ENCODE results near the gene FHL5. TPM values are rescaled to one million over a fixed set of nuclear protein-coding genes. Genes with fewer than 3 reads are reported as not detected.

The FHL5 gene
- total RNA-seq, 1 experiment from 2014 or later: not detected

- no peaks in the 10 kb centered on the region for H3K79me2 ChIP-seq (ENCODE audit: insufficient read depth, low read length)
- H3K4me3 Mint-ChIP-seq: no peak overlapping the region
- H3K27me3 Mint-ChIP-seq (ENCODE audit: low read depth): no peaks in the 10 kb centered on the region
- no peak overlapping the region for H4K8ac ChIP-seq (replicated peaks; ENCODE audit: insufficient read length, low read depth, low read length)
- no peaks in the 10 kb centered on the region for H3K4me1 ChIP-seq (ENCODE audit: insufficient read depth, low read length)
- no peak overlapping the region for H3K4me2 ChIP-seq (ENCODE audit: insufficient read depth, insufficient read length, low read length)
- no peaks in the 10 kb centered on the region for H3K9me3 ChIP-seq (ENCODE audit: control insufficient read depth, low read depth, low read length)
- no peak overlapping the region for H2AK5ac ChIP-seq (ENCODE audit: insufficient read length, low read length)
- H3K23me2 ChIP-seq (ENCODE audit: insufficient read length, low read depth, low read length, poor library complexity, severe bottlenecking): no peaks in the 10 kb centered on the region
- H4K5ac ChIP-seq (ENCODE audit: insufficient read length, low read depth, low read length): no peak overlapping the region
- H4K20me1 ChIP-seq (ENCODE audit: control insufficient read depth, insufficient read depth, insufficient read length): no peaks in the 10 kb centered on the region
- H2BK5ac ChIP-seq (ENCODE audit: insufficient read length, low read length): no peak overlapping the region
- TF ChIP-seq, protein P1, sequence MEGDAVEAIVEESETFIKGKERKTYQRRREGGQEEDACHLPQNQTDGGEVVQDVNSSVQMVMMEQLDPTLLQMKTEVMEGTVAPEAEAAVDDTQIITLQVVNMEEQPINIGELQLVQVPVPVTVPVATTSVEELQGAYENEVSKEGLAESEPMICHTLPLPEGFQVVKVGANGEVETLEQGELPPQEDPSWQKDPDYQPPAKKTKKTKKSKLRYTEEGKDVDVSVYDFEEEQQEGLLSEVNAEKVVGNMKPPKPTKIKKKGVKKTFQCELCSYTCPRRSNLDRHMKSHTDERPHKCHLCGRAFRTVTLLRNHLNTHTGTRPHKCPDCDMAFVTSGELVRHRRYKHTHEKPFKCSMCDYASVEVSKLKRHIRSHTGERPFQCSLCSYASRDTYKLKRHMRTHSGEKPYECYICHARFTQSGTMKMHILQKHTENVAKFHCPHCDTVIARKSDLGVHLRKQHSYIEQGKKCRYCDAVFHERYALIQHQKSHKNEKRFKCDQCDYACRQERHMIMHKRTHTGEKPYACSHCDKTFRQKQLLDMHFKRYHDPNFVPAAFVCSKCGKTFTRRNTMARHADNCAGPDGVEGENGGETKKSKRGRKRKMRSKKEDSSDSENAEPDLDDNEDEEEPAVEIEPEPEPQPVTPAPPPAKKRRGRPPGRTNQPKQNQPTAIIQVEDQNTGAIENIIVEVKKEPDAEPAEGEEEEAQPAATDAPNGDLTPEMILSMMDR (conservative IDR thresholded peaks at IDR 0.05): no peak
- H3K4me1 Mint-ChIP-seq: peaks cover 21 to 23% of the 10 kb centered on the region in 2 experiments
- no peak overlapping the region for H4K91ac ChIP-seq (ENCODE audit: insufficient read length, low read depth, low read length)
- no peak overlapping the region for H2AFZ ChIP-seq (ENCODE audit: low read length)
- H3K4ac ChIP-seq (ENCODE audit: low read depth, low read length): no peak overlapping the region
- no peak overlapping the region for H2BK120ac ChIP-seq (ENCODE audit: low read depth, low read length, poor library complexity, severe bottlenecking)
- no peaks in the 10 kb centered on the region; the same call in 1 of the 2 replicates for H3K27me3 ChIP-seq (ENCODE audit: insufficient read depth, low read length)
- H3K56ac ChIP-seq (ENCODE audit: insufficient read length, low read depth, low read length): no peak overlapping the region
- H2BK15ac ChIP-seq (ENCODE audit: low read depth, low read length): no peak overlapping the region
- no peak overlapping the region for H2BK12ac ChIP-seq (ENCODE audit: insufficient read length, low read depth, low read length)
- H3K9me3 Mint-ChIP-seq: no peaks in the 10 kb centered on the region
- H3K27ac ChIP-seq (ENCODE audit: insufficient read length, low read depth, low read length): no peak overlapping the region
- peaks cover 0 to 2% (median 0%) of the 10 kb centered on the region in 3 experiments; a peak in 2 of 7 replicates for H3K36me3 Mint-ChIP-seq (ENCODE audit: insufficient read depth in 1 of 3, low read depth in 3 of 3)
- H3K9ac ChIP-seq (ENCODE audit: extremely low read depth, insufficient read length, low read length): no peak overlapping the region
- DNase-seq: no peak
- no peak overlapping the region for H3K23ac ChIP-seq (ENCODE audit: insufficient read length, low read depth, low read length)
- no peak overlapping the region for H3K27ac Mint-ChIP-seq
- H2BK20ac ChIP-seq (ENCODE audit: low read depth, low read length, poor library complexity, severe bottlenecking): no peak overlapping the region
- H3K18ac ChIP-seq (ENCODE audit: insufficient read length, low read depth, low read length): no peak overlapping the region
- H3K79me1 ChIP-seq (ENCODE audit: insufficient read depth, low read depth, low read length, poor library complexity, severe bottlenecking): no peaks in the 10 kb centered on the region
- H3T11ph ChIP-seq (ENCODE audit: low read length): no peak overlapping the region
- H3K14ac ChIP-seq (ENCODE audit: insufficient read depth, low read length): no peak overlapping the region
These were observed 925 bp downstream of the FHL5 start for GRCh38 chr6:96563853-96564252.

Data from H9 (cell line).